Pancreas (tissue), 10 donors: ENCODE data around the gene ACTN4. TPM values are rescaled to one million over a fixed set of nuclear protein-coding genes. Genes with fewer than 3 reads are reported as not detected.

Experiments
- ATAC-seq, 4 donors: fragments of 200-7000 bp; cut with Tn5 transposase; one replicate each; pipeline versions ENCODE4 v1.8.0 to v1.9.1; 2020; ENCODE audit warnings: mild to moderate bottlenecking in 4 of 4, moderate library complexity in 4 of 4
- DNase-seq, 6 donors: peaks; one replicate each; pipeline ENCODE4 v3.0.0-alpha.2; 2020
- FAIRE-seq: peaks from 2 replicates; lab custom pipeline; 2012; peaks lifted over from hg19 to GRCh38; lab: Jason Lieb, UNC
- H3K27ac ChIP-seq, 4 donors: fragments of 200-600 bp; sonication (generic); 1 replicate in 3 of 4; 2 replicates in 1 of 4; pipeline versions ENCODE4 v1.5.0 to v1.8.0; 2020
- H3K27me3 ChIP-seq, 4 donors: fragments of 200-600 bp; one replicate each; pipeline ENCODE4 v1.8.0; 2021
- H3K36me3 ChIP-seq, 3 donors: fragments of 200-600 bp; sonication (generic) in 1 of 3; one replicate each; pipeline versions ENCODE4 v1.5.0 to v1.8.0; 2020 to 2021
- H3K4me1 ChIP-seq, 3 donors: fragments of 200-600 bp; one replicate each; pipeline ENCODE4 v1.8.0; 2021
- H3K4me3 ChIP-seq, 4 donors: fragments of 200-600 bp; sonication (generic) in 2 of 4; one replicate each; pipeline versions ENCODE4 v1.5.0 to v1.8.0; 2020 to 2021
- H3K9me3 ChIP-seq, 4 donors: fragments of 200-600 bp; one replicate each; pipeline ENCODE4 v1.8.0; 2021
- WGBS, 2 donors: extraction: QIAGEN DNeasy Blood & Tissue Kit; methylation state at CpG; one replicate each; pipeline ENCODE4 v1.1.7; 2013; 5-methylcytosine and 5-hydroxymethylcytosine counted together
- intact Hi-C, 3 donors: fragments of 100-400 bp; cut with DNase I; formaldehyde crosslinking; loops; one replicate each; pipeline versions ENCODE4 v1.11.1 to v1.14.2; 2022
- polyA plus RNA-seq, 2 donors: library from polyadenylated mRNA; stranded (reverse); fragments of 200-250 nt; gene quantifications; one replicate each; pipeline ENCODE4 v1.2.3, GENCODE V29; 2013
- total RNA-seq, 6 donors: library from RNA; stranded (reverse); fragmentation: NEBNext Ultra II Directional in 4 of 6; extraction: Animal tissue kit (Norgen Biotek cat#: 25700) in 4 of 6; gene quantifications; one replicate each; pipeline versions ENCODE4 v1.2.1 to v1.2.4, GENCODE V29; 2021 to 2023
- TF ChIP-seq, protein P1 (sequence below), 4 donors: fragments of 200-600 bp; sonication (generic) in 3 of 4; IDR thresholded peaks; one replicate each; pipeline versions ENCODE4 v1.5.0 to v1.8.0; 2021; ENCODE audit warnings: antibody characterized with exemption in 4 of 4
- donor health status: healthy with polysubstance abuse.
- donor health status: DM: no; HTN: no; CAD: no; lungs with moderate emphysema.
- donor health status: DM: no; HTN: no; CAD: no.
- donor health status: control.
- donor health status: control.
- donor health status: Bipolar disorder and iron deficiency.
- donor health status: DM: yes; HTN: yes; CAD: no.
- donor health status: DM: no; HTN: no; CAD: no.
- donor health status: DM: no; HTN: no; CAD: no.
- donor health status: DM: yes; HTN: yes; CAD: no.

ACTN4 gene
- total and polyA plus RNA-seq, 8 donors: 98.2 to 284 (median 187) TPM

GRCh38 chr19:38690832-38691231, 43.4 kb downstream of the ACTN4 start:
- FAIRE-seq (no peak), ATAC-seq (no peak), DNase-seq (no peak)
- H3K36me3 ChIP-seq: peaks cover 0 to 3% (median 0%) of the 10 kb centered on the region in 3 donors
- peaks cover 8 to 55% (median 32%) of the 10 kb centered on the region in 3 donors for H3K4me1 ChIP-seq
- H3K9me3 ChIP-seq: no peaks in the 10 kb centered on the region
- no peak overlapping the region for H3K4me3 ChIP-seq
- TF ChIP-seq, protein P1, sequence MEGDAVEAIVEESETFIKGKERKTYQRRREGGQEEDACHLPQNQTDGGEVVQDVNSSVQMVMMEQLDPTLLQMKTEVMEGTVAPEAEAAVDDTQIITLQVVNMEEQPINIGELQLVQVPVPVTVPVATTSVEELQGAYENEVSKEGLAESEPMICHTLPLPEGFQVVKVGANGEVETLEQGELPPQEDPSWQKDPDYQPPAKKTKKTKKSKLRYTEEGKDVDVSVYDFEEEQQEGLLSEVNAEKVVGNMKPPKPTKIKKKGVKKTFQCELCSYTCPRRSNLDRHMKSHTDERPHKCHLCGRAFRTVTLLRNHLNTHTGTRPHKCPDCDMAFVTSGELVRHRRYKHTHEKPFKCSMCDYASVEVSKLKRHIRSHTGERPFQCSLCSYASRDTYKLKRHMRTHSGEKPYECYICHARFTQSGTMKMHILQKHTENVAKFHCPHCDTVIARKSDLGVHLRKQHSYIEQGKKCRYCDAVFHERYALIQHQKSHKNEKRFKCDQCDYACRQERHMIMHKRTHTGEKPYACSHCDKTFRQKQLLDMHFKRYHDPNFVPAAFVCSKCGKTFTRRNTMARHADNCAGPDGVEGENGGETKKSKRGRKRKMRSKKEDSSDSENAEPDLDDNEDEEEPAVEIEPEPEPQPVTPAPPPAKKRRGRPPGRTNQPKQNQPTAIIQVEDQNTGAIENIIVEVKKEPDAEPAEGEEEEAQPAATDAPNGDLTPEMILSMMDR (IDR thresholded peaks at IDR 0.05): no peak
- H3K27ac ChIP-seq: peak overlapping the region in 2 of 4 donors; percentile 30 to 71
- intact Hi-C loops: no loop called here
- H3K27me3 ChIP-seq: no peaks in the 10 kb centered on the region
- 85 to 93% methylated on average over 7 of the region's 7 CpGs for WGBS, 2 donors

- intact Hi-C loops: no loop called here
- H3K27ac ChIP-seq: peak overlapping the region; percentile 70 to 80 (median 72)
- peak in 1 of 6 donors; percentile 52 for DNase-seq
- ATAC-seq: peak; percentile 29 to 46 (median 38)
- H3K36me3 ChIP-seq: peaks cover 0 to 3% (median 0%) of the 10 kb centered on the region in 3 donors
- no peaks in the 10 kb centered on the region for H3K27me3 ChIP-seq
- H3K9me3 ChIP-seq: no peaks in the 10 kb centered on the region
- no peak for FAIRE-seq
- TF ChIP-seq, protein P1 (IDR thresholded peaks at IDR 0.05): no peak
- no peak overlapping the region for H3K4me3 ChIP-seq
- 61 to 65% methylated on average over 15 of the region's 15 CpGs for WGBS, 2 donors
- peaks cover 0 to 43% (median 21%) of the 10 kb centered on the region in 3 donors for H3K4me1 ChIP-seq
These were observed 44.5 kb downstream of the ACTN4 start for GRCh38 chr19:38691938-38692457.

- H3K4me1 ChIP-seq: peaks cover 0 to 38% (median 15%) of the 10 kb centered on the region in 3 donors
- no peak overlapping the region for H3K4me3 ChIP-seq
- intact Hi-C loops: no loop called here
These were observed 45.3 kb downstream of the ACTN4 start for GRCh38 chr19:38692458-38693379.

GRCh38 chr19:38693380-38694223, 46.2 kb downstream of the ACTN4 start:
- FAIRE-seq (no peak), DNase-seq (peak in 2 of 6 donors; percentile 56 to 60), ATAC-seq (peak; percentile 22 to 66 (median 56))
- intact Hi-C loops: no loop called here
- TF ChIP-seq, protein P1 (IDR thresholded peaks at IDR 0.05): no peak
- Histone ChIP-seq H3K4me1 (peaks cover 0 to 35% (median 8%) of the 10 kb centered on the region in 3 donors), H3K27me3 (no peaks in the 10 kb centered on the region), H3K4me3 (no peak overlapping the region), H3K27ac (peak overlapping the region; percentile 70 to 80 (median 72)), H3K36me3 (peaks cover 0 to 3% (median 0%) of the 10 kb centered on the region in 3 donors), H3K9me3 (no peaks in the 10 kb centered on the region)
- WGBS, 2 donors: 62 to 66% methylated on average over 19 of the region's 19 CpGs

More at GRCh38 chr19:38692458-38693379, 45.3 kb downstream of the ACTN4 start:
- peak overlapping the region; percentile 70 to 80 (median 72) for H3K27ac ChIP-seq
- H3K27me3 ChIP-seq: no peaks in the 10 kb centered on the region
- 70 to 74% methylated on average over 25 of the region's 25 CpGs for WGBS, 2 donors
- H3K9me3 ChIP-seq: no peaks in the 10 kb centered on the region
- peaks cover 0 to 3% (median 0%) of the 10 kb centered on the region in 3 donors for H3K36me3 ChIP-seq
- FAIRE-seq (no peak), ATAC-seq (peak in 3 of 4 donors; percentile 6 to 9 (median 9)), DNase-seq (peak in 1 of 6 donors; percentile 50)
- TF ChIP-seq, protein P1 (IDR thresholded peaks at IDR 0.05): no peak
